Sigmoid colon (tissue), 7 donors: ENCODE measurements around the gene ERN2. TPM values are rescaled to one million over a fixed set of nuclear protein-coding genes. Genes with fewer than 3 reads are reported as not detected.
"Not testable (repeated sequence)": the region's sequence is repeated elsewhere in the genome, so short reads cannot be mapped to it uniquely, and the experiment has no call there.

Source experiments
- DNase-seq: peaks from one replicate; pipeline ENCODE4 v3.0.0-alpha.2; 2019
- H3K27ac ChIP-seq, 4 donors: fragments of 200-600 bp; sonication (generic); one replicate each; pipeline ENCODE4 v1.5.1; 2016 to 2019; ENCODE audit warnings: mild to moderate bottlenecking in 1 of 4
- H3K27me3 ChIP-seq, 3 donors: fragments of 200-600 bp; sonication (generic); one replicate each; pipeline ENCODE4 v1.5.1; 2019; ENCODE audit warnings: mild to moderate bottlenecking in 1 of 3
- H3K36me3 ChIP-seq, 4 donors: fragments of 200-600 bp; sonication (generic); one replicate each; pipeline ENCODE4 v1.5.1; 2016 to 2019
- H3K4me1 ChIP-seq, 4 donors: fragments of 200-600 bp; sonication (generic); one replicate each; pipeline ENCODE4 v1.5.1; 2017 to 2019
- H3K4me3 ChIP-seq, 4 donors: fragments of 200-600 bp; sonication (generic); one replicate each; pipeline ENCODE4 v1.5.1; 2017 to 2019; ENCODE audit warnings: mild to moderate bottlenecking in 2 of 4, moderate library complexity in 1 of 4
- H3K9me3 ChIP-seq, 4 donors: fragments of 200-600 bp in 3 of 4; sonication (generic) in 3 of 4; one replicate each; pipeline versions ENCODE4 v1.5.1 to v1.6.1; 2013 to 2019
- CTCF ChIP-seq, 4 experiments: fragments of 450-650 bp in 3 of 4; fragments of 200-600 bp in 1 of 4; IDR thresholded peaks; one replicate each; pipeline ENCODE4 v1.5.1; 2016 to 2019; ENCODE audit warnings: antibody characterized with exemption in 4 of 4, mild to moderate bottlenecking in 3 of 4, moderate library complexity in 2 of 4
- EP300 ChIP-seq, 4 donors: sonication (generic); formaldehyde crosslinking; IDR thresholded peaks; one replicate each; pipeline ENCODE4 v1.6.1; 2017; ENCODE audit warnings: antibody characterized with exemption in 4 of 4
- POLR2A ChIP-seq, 2 donors: fragments of 450-650 bp; IDR thresholded peaks; one replicate each; pipeline ENCODE4 v1.6.1; 2016; ENCODE audit warnings: antibody characterized with exemption in 2 of 2, mild to moderate bottlenecking in 2 of 2, moderate library complexity in 2 of 2
- POLR2AphosphoS5 ChIP-seq, 4 donors: sonication (generic); formaldehyde crosslinking; IDR thresholded peaks; one replicate each; pipeline ENCODE4 v1.6.1; 2017; ENCODE audit warnings: antibody characterized with exemption in 4 of 4
- WGBS, 2 donors: extraction: QIAGEN DNeasy Blood & Tissue Kit; methylation state at CpG; one replicate each; pipeline ENCODE4 v1.1.7; 2013; 5-methylcytosine and 5-hydroxymethylcytosine counted together
- intact Hi-C: fragments of 100-400 bp; cut with DNase I; formaldehyde crosslinking; loops from one replicate; pipeline ENCODE4 v1.15.1; 2023
- polyA plus RNA-seq, 3 donors: library from polyadenylated mRNA; stranded (reverse); fragments of 200-250 nt; gene quantifications; one replicate each; pipeline ENCODE4 v1.2.3, GENCODE V29; 2013
- total RNA-seq, 4 donors: library from RNA; depleted of rRNA; stranded (reverse); fragments of >200 nt; gene quantifications; one replicate each; pipeline ENCODE4 v1.1.0, GENCODE V29; 2016
- donor health status: healthy with polysubstance abuse.
- donor health status: Bipolar disorder and iron deficiency.
- donor health status: healthy.

ERN2 gene
- total and polyA plus RNA-seq, 7 donors, result 0.36 to 123 (median 19.9) TPM; not detected in 2

DNA sequence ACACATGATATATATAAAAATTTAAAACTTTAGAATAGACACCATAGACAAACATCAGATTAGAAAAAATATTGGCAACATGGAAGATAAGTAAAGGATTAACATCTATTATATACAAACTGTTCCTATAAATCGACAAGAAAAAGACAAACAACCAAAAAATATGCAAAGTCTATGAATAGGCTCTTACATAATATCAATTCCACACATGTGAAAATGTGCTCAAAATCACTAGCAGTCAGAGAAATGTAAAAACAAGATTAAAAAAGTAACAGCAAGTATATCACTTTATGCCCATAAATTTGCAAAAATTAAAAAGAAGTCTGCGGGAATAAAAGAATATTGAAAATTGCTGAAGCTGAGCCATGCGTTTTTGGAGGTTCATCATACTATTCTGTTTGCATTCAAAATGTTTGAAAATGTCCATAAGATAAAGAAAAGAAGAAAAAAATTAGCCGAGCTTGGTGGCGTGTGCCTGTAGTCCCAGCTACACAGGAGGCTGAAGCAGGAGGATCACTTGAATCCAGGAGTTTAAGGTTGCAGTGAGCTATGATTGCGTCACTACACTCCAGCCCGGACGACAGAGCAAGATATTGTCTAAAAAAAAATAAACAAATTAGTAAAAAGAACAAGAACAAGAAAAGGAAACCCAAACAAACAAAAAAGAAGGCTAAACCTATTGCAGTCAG, 11.2 kb upstream of the ERN2 start:
- Histone ChIP-seq H3K36me3 (no peaks in the 10 kb centered on the region), H3K9me3 (peaks cover 0 to 6% (median 2%) of the 10 kb centered on the region in 4 donors), H3K27me3 (peaks cover 0 to 3% (median 0%) of the 10 kb centered on the region in 3 donors), H3K27ac (no peak overlapping the region), H3K4me1 (no peaks in the 10 kb centered on the region), H3K4me3 (no peak overlapping the region)
- DNase-seq, result no peak
- TF ChIP-seq POLR2AphosphoS5 (IDR thresholded peaks at IDR 0.05) (no peak), CTCF (IDR thresholded peaks at IDR 0.05) (no peak), EP300 (IDR thresholded peaks at IDR 0.05) (no peak), POLR2A (IDR thresholded peaks at IDR 0.05) (no peak)
- 82 to 84% methylated on average over 8 of the region's 8 CpGs for WGBS, 2 donors
- intact Hi-C loops, result no loop called here

DNA sequence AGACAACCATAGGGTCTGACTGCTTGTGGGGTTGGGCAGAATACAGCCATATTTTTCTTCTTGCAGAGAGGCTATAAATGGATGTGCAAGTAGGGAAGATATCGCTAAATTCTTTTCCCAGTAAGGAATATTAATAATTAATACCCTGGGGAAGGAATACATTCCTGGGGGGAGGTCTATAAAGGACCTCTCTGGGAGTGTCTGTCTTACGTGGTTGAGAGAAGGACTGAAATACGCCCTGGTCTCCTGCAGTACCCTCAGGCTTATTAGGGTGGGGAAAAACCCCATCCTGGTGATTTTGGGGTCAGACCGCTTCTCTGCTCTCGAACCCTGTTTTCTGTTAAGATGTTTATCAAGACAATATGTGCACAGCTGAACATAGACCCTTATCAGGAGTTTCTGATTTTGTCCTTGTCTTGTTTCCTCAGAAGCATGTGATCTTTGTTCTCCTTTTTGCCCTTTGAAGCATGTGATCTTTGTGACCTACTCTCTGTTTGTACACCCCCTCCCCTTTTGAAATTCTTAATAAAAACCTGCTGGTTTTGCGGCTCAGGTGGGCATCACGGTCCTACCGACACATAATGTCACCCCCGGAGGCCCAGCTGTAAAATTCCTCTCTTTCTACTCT, 9.7 kb upstream of the ERN2 start:
- intact Hi-C loops, H3K36me3 ChIP-seq, DNase-seq, H3K4me1 ChIP-seq, H3K4me3 ChIP-seq, H3K27ac ChIP-seq, H3K27me3 ChIP-seq, H3K9me3 ChIP-seq: not testable (repeated sequence)
- 78 to 85% methylated on average over 9 of the region's 9 CpGs for WGBS, 2 donors

DNA sequence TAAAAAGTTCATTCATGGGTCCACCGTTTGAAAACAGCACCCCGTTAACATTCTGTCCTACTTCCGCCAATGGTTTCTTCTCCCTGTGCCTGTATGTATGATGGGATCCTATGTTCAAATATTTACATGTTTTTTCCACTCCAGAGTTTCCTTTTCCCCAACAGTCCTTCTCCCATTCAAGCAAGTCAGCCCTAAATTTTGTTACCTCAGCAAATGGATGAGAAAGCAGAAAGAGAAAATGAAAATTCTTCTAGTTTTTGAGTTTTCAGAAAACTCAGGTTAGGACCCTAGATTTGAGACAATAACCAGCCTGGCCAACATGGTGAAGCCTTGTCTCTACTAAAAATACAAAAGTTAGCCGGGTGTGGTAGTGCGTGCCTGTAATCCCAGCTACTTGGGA, 3.5 kb upstream of the ERN2 start:
- Histone ChIP-seq H3K36me3 (no peaks in the 10 kb centered on the region), H3K27ac (no peak overlapping the region), H3K4me1 (no peaks in the 10 kb centered on the region), H3K27me3 (peaks cover 12 to 47% (median 27%) of the 10 kb centered on the region in 3 donors), H3K9me3 (no peaks in the 10 kb centered on the region), H3K4me3 (no peak overlapping the region)
- TF ChIP-seq EP300 (IDR thresholded peaks at IDR 0.05) (no peak), CTCF (IDR thresholded peaks at IDR 0.05) (no peak), POLR2AphosphoS5 (IDR thresholded peaks at IDR 0.05) (no peak), POLR2A (IDR thresholded peaks at IDR 0.05) (no peak)
- intact Hi-C loops, result no loop called here
- no peak for DNase-seq
- WGBS, 2 donors, result 90 to 91% methylated on average over 5 of the region's 5 CpGs

DNA sequence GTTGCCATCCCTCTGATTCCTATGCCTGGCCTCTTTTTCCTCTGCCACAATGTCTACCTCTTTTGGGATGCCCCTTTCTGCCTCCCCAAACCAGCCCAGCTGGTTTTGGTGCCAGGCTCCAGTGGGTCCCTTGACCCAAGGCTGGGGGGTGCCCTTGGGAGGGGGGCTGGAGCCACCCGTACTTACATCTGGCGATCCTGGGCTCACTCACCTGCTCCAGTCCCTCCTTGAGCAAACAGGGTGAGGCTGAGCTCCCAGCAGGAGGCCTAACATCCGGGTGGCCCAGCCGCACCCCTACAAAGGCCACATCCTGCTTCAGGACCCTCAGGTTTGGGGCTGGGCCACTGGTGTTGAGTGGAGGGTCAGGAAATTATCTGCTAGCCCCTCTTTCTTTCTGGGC, 1.2 kb downstream of the ERN2 start:
- Histone ChIP-seq H3K27me3 (peaks cover 12 to 54% (median 28%) of the 10 kb centered on the region in 3 donors), H3K27ac (no peak overlapping the region), H3K36me3 (no peaks in the 10 kb centered on the region), H3K4me1 (no peaks in the 10 kb centered on the region), H3K9me3 (peaks cover 0 to 3% (median under 1%) of the 10 kb centered on the region in 4 donors), H3K4me3 (no peak overlapping the region)
- TF ChIP-seq POLR2A (IDR thresholded peaks at IDR 0.05), result no peak
- intact Hi-C loops, result no loop called here
- 14 to 60% methylated on average over 4 of the region's 4 CpGs for WGBS, 2 donors
- DNase-seq, result no peak

DNA sequence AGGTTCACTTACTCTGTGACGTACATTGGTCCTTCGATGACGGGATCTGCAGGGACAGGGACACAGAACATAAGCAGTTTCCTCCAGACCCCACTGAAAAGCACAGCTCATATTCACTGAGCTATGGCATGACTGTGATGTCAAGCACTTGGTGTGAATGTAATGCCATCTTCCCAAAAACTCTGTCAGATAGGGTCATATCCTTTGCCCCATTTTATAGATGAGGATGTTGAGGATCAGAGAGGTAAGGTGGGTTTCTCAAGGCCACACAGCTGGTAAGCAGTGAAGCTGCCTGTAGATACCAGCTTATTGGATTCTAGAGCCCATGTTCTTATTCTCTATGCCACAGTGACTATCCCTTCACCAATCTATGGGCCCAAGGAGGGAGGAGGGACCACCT, 2.5 kb downstream of the ERN2 start:
- no peak overlapping the region for H3K27ac ChIP-seq
- WGBS, 2 donors, result 94 to 97% methylated on average over 3 of the region's 3 CpGs
- peak; percentile 4 for DNase-seq
- peaks cover 8 to 48% (median 28%) of the 10 kb centered on the region in 3 donors for H3K27me3 ChIP-seq
- H3K9me3 ChIP-seq, result peaks cover 0 to 3% (median under 1%) of the 10 kb centered on the region in 4 donors
- no peaks in the 10 kb centered on the region for H3K36me3 ChIP-seq
- no peak overlapping the region for H3K4me3 ChIP-seq
- intact Hi-C loops, result no loop called here
- H3K4me1 ChIP-seq, result no peaks in the 10 kb centered on the region
- no peak for TF ChIP-seq CTCF (IDR thresholded peaks at IDR 0.05)
- no peak for TF ChIP-seq POLR2A (IDR thresholded peaks at IDR 0.05)
- no peak for TF ChIP-seq EP300 (IDR thresholded peaks at IDR 0.05)
- TF ChIP-seq POLR2AphosphoS5 (IDR thresholded peaks at IDR 0.05), result no peak
